GM18867 (cell line): Measurements from ENCODE around the gene FCER2.

Source experiments
- ATAC-seq: cut with Tn5 transposase; IDR thresholded peaks from one replicate; pipeline ENCODE4 v1.9.1; 2021; ENCODE audit warnings: mild to moderate bottlenecking, moderate library complexity; ENCODE audit not compliant: unreplicated experiment

Gene FCER2

GRCh38 chr19:7701049-7701653 is 780 bp downstream of the FCER2 start:
- no peak for ATAC-seq

GRCh38 chr19:7699417-7700401 is 2.2 kb downstream of the FCER2 start:
- ATAC-seq: no peak

GRCh38 chr19:7699003-7699402 is 2.9 kb downstream of the FCER2 start:
- ATAC-seq: no peak

GRCh38 chr19:7698583-7698982 is 3.3 kb downstream of the FCER2 start:
- no peak for ATAC-seq

- ATAC-seq: no peak
Measured at GRCh38 chr19:7697721-7698287, 4.1 kb downstream of the FCER2 start.

- no peak for ATAC-seq
Measured at GRCh38 chr19:7694499-7694898, 7.4 kb downstream of the FCER2 start.

GRCh38 chr19:7692417-7693088 is 9.4 kb downstream of the FCER2 start:
- ATAC-seq: no peak

GRCh38 chr19:7691497-7691896 is 10.4 kb downstream of the FCER2 start:
- no peak for ATAC-seq

GRCh38 chr19:7690779-7691258 is 11.1 kb downstream of the FCER2 start:
- ATAC-seq: peak; percentile 49

GRCh38 chr19:7689165-7689564 is 12.8 kb downstream of the FCER2 start:
- ATAC-seq: no peak

- ATAC-seq: no peak
Measured at GRCh38 chr19:7687177-7687576, 14.8 kb downstream of the FCER2 start.

- no peak for ATAC-seq
Measured at GRCh38 chr19:7685546-7686445, 16.1 kb downstream of the FCER2 start.

GRCh38 chr19:7682175-7682855 is 19.6 kb downstream of the FCER2 start:
- no peak for ATAC-seq

GRCh38 chr19:7681340-7682174 is 20.4 kb downstream of the FCER2 start:
- ATAC-seq: peak; percentile 5

- peak; percentile 64 for ATAC-seq
Measured at GRCh38 chr19:7680606-7681339, 21.2 kb downstream of the FCER2 start, which contains the start of gene TRAPPC5. Gene TRAPPC5, plus strand, starts transcription at chr19:7680833. Its CDS starts 1,421 bp downstream, at chr19:7682254.

GRCh38 chr19:7679771-7680605 is 21.9 kb downstream of the FCER2 start:
- ATAC-seq: no peak
